Gastrocnemius medialis (tissue), 4 donors: ENCODE measurements around the gene DHRSX.
"Not testable (repeated sequence)": the region's sequence is repeated elsewhere in the genome, so short reads cannot be mapped to it uniquely, and the experiment has no call there.

Experiments used
- POLR2A ChIP-seq, 2 donors: fragments of 450-650 bp; IDR thresholded peaks; one replicate each; pipeline ENCODE4 v1.6.1; 2017; ENCODE audit warnings: antibody characterized with exemption in 2 of 2, mild to moderate bottlenecking in 2 of 2, moderate library complexity in 2 of 2
- TF ChIP-seq, protein P1 (sequence below), 5 experiments: fragments of 450-650 bp in 3 of 5; fragments of 200-600 bp in 2 of 5; sonication (generic) in 2 of 5; IDR thresholded peaks in 4 of 5; conservative IDR thresholded peaks in 1 of 5; 1 replicate in 4 of 5; 2 replicates in 1 of 5; pipeline ENCODE4 v1.5.1; 2016 to 2019; ENCODE audit warnings: antibody characterized with exemption in 5 of 5, mild to moderate bottlenecking in 3 of 5, moderate library complexity in 3 of 5

GRCh38 chrX:2473064-2473463, 27.7 kb downstream of the DHRSX start:
- TF ChIP-seq, protein P1, sequence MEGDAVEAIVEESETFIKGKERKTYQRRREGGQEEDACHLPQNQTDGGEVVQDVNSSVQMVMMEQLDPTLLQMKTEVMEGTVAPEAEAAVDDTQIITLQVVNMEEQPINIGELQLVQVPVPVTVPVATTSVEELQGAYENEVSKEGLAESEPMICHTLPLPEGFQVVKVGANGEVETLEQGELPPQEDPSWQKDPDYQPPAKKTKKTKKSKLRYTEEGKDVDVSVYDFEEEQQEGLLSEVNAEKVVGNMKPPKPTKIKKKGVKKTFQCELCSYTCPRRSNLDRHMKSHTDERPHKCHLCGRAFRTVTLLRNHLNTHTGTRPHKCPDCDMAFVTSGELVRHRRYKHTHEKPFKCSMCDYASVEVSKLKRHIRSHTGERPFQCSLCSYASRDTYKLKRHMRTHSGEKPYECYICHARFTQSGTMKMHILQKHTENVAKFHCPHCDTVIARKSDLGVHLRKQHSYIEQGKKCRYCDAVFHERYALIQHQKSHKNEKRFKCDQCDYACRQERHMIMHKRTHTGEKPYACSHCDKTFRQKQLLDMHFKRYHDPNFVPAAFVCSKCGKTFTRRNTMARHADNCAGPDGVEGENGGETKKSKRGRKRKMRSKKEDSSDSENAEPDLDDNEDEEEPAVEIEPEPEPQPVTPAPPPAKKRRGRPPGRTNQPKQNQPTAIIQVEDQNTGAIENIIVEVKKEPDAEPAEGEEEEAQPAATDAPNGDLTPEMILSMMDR (IDR thresholded peaks at IDR 0.05 in 4 of 5, conservative IDR thresholded peaks at IDR 0.05 in 1 of 5) = not testable (repeated sequence)
- not testable (repeated sequence) for TF ChIP-seq POLR2A (IDR thresholded peaks at IDR 0.05)
